Loucy (cell line): ENCODE data around the gene SF3B2.
A peak's percentile ranks its signal among the peaks of the same experiment; 100 is the strongest.

ENCODE experiments used
- H2AFZ ChIP-seq: fragments of 200-600 bp; sonication (generic); 2 replicates; pipeline ENCODE4 v1.6.0; 2016; ENCODE audit warnings: antibody characterized with exemption, mild to moderate bottlenecking, low read length, moderate library complexity
- H3F3A ChIP-seq: fragments of 200-600 bp; 2 replicates; pipeline ENCODE4 v1.6.0; 2016; ENCODE audit warnings: antibody characterized with exemption, low read depth, mild to moderate bottlenecking
- H3K27me3 ChIP-seq: fragments of 200-600 bp; sonication (generic); 2 replicates; pipeline ENCODE4 v1.6.1; 2014; ENCODE audit warnings: low read length, mild to moderate bottlenecking; ENCODE audit not compliant: insufficient read depth, poor library complexity, severe bottlenecking
- H3K36me3 ChIP-seq: fragments of 200-600 bp; sonication (generic); 2 replicates; pipeline ENCODE4 v1.6.1; 2016; ENCODE audit warnings: low read length; ENCODE audit not compliant: insufficient read depth
- H3K4me1 ChIP-seq: fragments of 200-600 bp; sonication (generic); 2 replicates; pipeline ENCODE4 v1.5.1; 2014; ENCODE audit warnings: low read length, mild to moderate bottlenecking; ENCODE audit not compliant: insufficient read depth, poor library complexity, severe bottlenecking
- H3K4me2 ChIP-seq: fragments of 200-600 bp; sonication (generic); 2 replicates; pipeline ENCODE4 v1.6.0; 2014; ENCODE audit warnings: antibody characterized with exemption, low read length, low read depth, mild to moderate bottlenecking; ENCODE audit not compliant: poor library complexity, severe bottlenecking
- H3K4me3 ChIP-seq: fragments of 200-600 bp; sonication (generic); 2 replicates; pipeline ENCODE4 v1.5.1; 2014; ENCODE audit warnings: low read length, mild to moderate bottlenecking, mixed read lengths; ENCODE audit not compliant: poor library complexity, severe bottlenecking
- H3K79me2 ChIP-seq: fragments of 200-600 bp; sonication (generic); 2 replicates; pipeline ENCODE4 v1.6.1; 2014; ENCODE audit warnings: low read length; ENCODE audit not compliant: insufficient read depth
- H3K9ac ChIP-seq: fragments of 200-600 bp; sonication (generic); 2 replicates; pipeline ENCODE4 v1.6.0; 2014; ENCODE audit warnings: mild to moderate bottlenecking, low read depth, low read length, moderate library complexity; ENCODE audit not compliant: poor library complexity, severe bottlenecking
- H3K9me2 ChIP-seq: fragments of 200-600 bp; sonication (generic); replicated peaks from 2 replicates; pipeline ENCODE4 v1.6.1; 2016; ENCODE audit warnings: low read depth, low read length, mixed read lengths
- H3K9me3 ChIP-seq: fragments of 200-600 bp; sonication (generic); 2 replicates; pipeline ENCODE4 v1.6.1; 2014; ENCODE audit warnings: mild to moderate bottlenecking, antibody characterized with exemption, low read length, low read depth; ENCODE audit not compliant: insufficient read depth
- H4K20me1 ChIP-seq: fragments of 200-600 bp; sonication (generic); 2 replicates; pipeline ENCODE4 v1.6.0; 2014; ENCODE audit warnings: antibody characterized with exemption, low read length, mild to moderate bottlenecking; ENCODE audit not compliant: insufficient read depth, poor library complexity, severe bottlenecking
- CTCF ChIP-seq: fragments of 200-600 bp; sonication (generic); conservative IDR thresholded peaks from 2 replicates; pipeline ENCODE4 v1.5.1; 2014; ENCODE audit warnings: mild to moderate bottlenecking, antibody characterized with exemption, low read length
- EZH2phosphoT487 ChIP-seq: fragments of 200-600 bp; IDR thresholded peaks from 2 replicates; pipeline ENCODE4 v1.6.1; 2018; ENCODE audit warnings: antibody characterized with exemption, mild to moderate bottlenecking, moderate library complexity, borderline replicate concordance

Gene SF3B2

GRCh38 chr11:66017321-66017720 lies 34.8 kb upstream of the SF3B2 start:
- Histone ChIP-seq H3K4me2 (no peak overlapping the region), H3K36me3 (no peaks in the 10 kb centered on the region), H3K4me1 (peaks cover 17% of the 10 kb centered on the region), H3K79me2 (no peaks in the 10 kb centered on the region), H2AFZ (no peak overlapping the region), H3K27me3 (no peaks in the 10 kb centered on the region), H3K9me2 (no peaks in the 10 kb centered on the region), H4K20me1 (no peaks in the 10 kb centered on the region), H3K9me3 (no peaks in the 10 kb centered on the region), H3K9ac (no peak overlapping the region), H3F3A (no peaks in the 10 kb centered on the region), H3K4me3 (no peak overlapping the region)
- TF ChIP-seq CTCF (no peak), EZH2phosphoT487 (no peak)

- no peaks in the 10 kb centered on the region for H3F3A ChIP-seq
- peak overlapping the region; percentile 67 for H3K4me2 ChIP-seq
- no peak overlapping the region for H2AFZ ChIP-seq
- H3K4me3 ChIP-seq = peak overlapping the region; percentile 47
- no peak for TF ChIP-seq EZH2phosphoT487
- TF ChIP-seq CTCF = no peak
- peaks cover 20% of the 10 kb centered on the region for H3K4me1 ChIP-seq
- H3K9ac ChIP-seq = no peak overlapping the region
- H3K27me3 ChIP-seq = no peaks in the 10 kb centered on the region
- no peaks in the 10 kb centered on the region for H3K9me2 ChIP-seq
- no peaks in the 10 kb centered on the region for H4K20me1 ChIP-seq
- H3K9me3 ChIP-seq = no peaks in the 10 kb centered on the region
- no peaks in the 10 kb centered on the region for H3K79me2 ChIP-seq
- H3K36me3 ChIP-seq = no peaks in the 10 kb centered on the region
These were observed 32.0 kb upstream of the SF3B2 start for GRCh38 chr11:66020212-66020611.

GRCh38 chr11:66020618-66021357 lies 31.4 kb upstream of the SF3B2 start:
- no peaks in the 10 kb centered on the region for H3F3A ChIP-seq
- H3K9me2 ChIP-seq = no peaks in the 10 kb centered on the region
- H3K79me2 ChIP-seq = no peaks in the 10 kb centered on the region
- no peaks in the 10 kb centered on the region for H3K36me3 ChIP-seq
- no peak for TF ChIP-seq CTCF
- no peak for TF ChIP-seq EZH2phosphoT487
- H3K9me3 ChIP-seq = no peaks in the 10 kb centered on the region
- peaks cover 20% of the 10 kb centered on the region for H3K4me1 ChIP-seq
- H2AFZ ChIP-seq = no peak overlapping the region
- peak overlapping the region; percentile 47 for H3K4me3 ChIP-seq
- H3K4me2 ChIP-seq = peak overlapping the region; percentile 67
- no peaks in the 10 kb centered on the region for H4K20me1 ChIP-seq
- H3K9ac ChIP-seq = peak overlapping the region; percentile 29
- no peaks in the 10 kb centered on the region for H3K27me3 ChIP-seq
